ENCODE measurements around the gene ACAA2.

GRCh38 chr18:49734836-49735235 is 78.5 kb downstream of the ACAA2 start:
- TF ChIP-seq TOX (CRISPR knock-in tag; IDR thresholded peaks at IDR 0.05; ENCODE audit: borderline replicate concordance) = no peak
- no peak for TF ChIP-seq PPARA (CRISPR knock-in tag; IDR thresholded peaks at IDR 0.05; ENCODE audit: borderline replicate concordance)
- no peak for TF ChIP-seq ZFP3 (CRISPR knock-in tag; IDR thresholded peaks at IDR 0.05)
- no peak for TF ChIP-seq OSR1 (CRISPR knock-in tag; IDR thresholded peaks at IDR 0.05)
- no peak for TF ChIP-seq PATZ1 (CRISPR knock-in tag; IDR thresholded peaks at IDR 0.05; ENCODE audit: borderline replicate concordance)
- no peak for TF ChIP-seq ZFP30 (CRISPR knock-in tag; IDR thresholded peaks at IDR 0.05)
- no peak for TF ChIP-seq ARNTL (CRISPR knock-in tag; IDR thresholded peaks at IDR 0.05; ENCODE audit: borderline replicate concordance, low read depth)
- TF ChIP-seq ZNF70 (CRISPR knock-in tag; IDR thresholded peaks at IDR 0.05) = no peak
- TF ChIP-seq ISL1 (CRISPR knock-in tag; IDR thresholded peaks at IDR 0.05) = no peak
